ENCODE measurements around the gene FMN2. TPM values are rescaled to one million over a fixed set of nuclear protein-coding genes. Genes with fewer than 3 reads are reported as not detected.

Gene FMN2
- total RNA-seq, 1 experiment from 2014 or later: not detected

DNA sequence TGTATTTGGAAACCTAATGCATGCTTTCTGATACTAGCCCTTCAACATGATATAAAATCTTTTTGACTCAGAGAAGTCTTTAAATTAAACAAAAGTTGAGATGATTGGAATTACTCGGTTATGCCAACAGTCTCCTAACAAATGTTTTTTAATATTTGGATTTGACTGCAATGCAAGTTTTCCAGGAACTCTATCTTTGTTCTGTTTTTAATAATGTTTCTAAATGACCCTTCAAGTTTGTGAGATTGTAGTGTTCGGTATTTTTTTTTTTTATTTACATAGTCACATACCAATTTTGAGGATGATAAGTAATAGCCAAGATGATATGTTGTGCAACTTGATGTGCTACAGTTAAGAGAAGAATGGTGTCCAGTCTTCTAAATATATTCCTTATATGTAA is 258.0 kb downstream of the FMN2 start:
- Mint-ChIP-seq H3K9me3 (ENCODE audit: unreplicated experiment) (no peaks in the 10 kb centered on the region), H3K4me1 (ENCODE audit: low read depth, unreplicated experiment) (no peaks in the 10 kb centered on the region), H3K4me3 (ENCODE audit: unreplicated experiment) (no peak overlapping the region), H3K36me3 (ENCODE audit: insufficient read depth, unreplicated experiment) (no peaks in the 10 kb centered on the region), H3K27me3 (ENCODE audit: insufficient read depth, unreplicated experiment) (peaks cover 6% of the 10 kb centered on the region), H3K27ac (ENCODE audit: unreplicated experiment) (no peak overlapping the region)
- no peaks in the 10 kb centered on the region for H3K36me3 ChIP-seq (ENCODE audit: control insufficient read depth, insufficient read depth, low read length)
- BruUV-seq (replicated peaks): no TSS peak
- DNase-seq: no peak
- no peak overlapping the region for H3K4me3 ChIP-seq (ENCODE audit: low read depth, low read length)
- intact Hi-C loops (cut with micrococcal nuclease; ENCODE audit: unreplicated experiment): no loop called here
- H3K9me3 ChIP-seq: no peaks in the 10 kb centered on the region
- ChIA-PET CTCF (no interaction called here), POLR2A (no interaction called here)
- no peaks in the 10 kb centered on the region for H3K27me3 ChIP-seq (replicated peaks; ENCODE audit: control insufficient read depth, insufficient read depth, low read length)
- no peaks in the 10 kb centered on the region for H3K4me1 ChIP-seq
- TF ChIP-seq, protein P1, sequence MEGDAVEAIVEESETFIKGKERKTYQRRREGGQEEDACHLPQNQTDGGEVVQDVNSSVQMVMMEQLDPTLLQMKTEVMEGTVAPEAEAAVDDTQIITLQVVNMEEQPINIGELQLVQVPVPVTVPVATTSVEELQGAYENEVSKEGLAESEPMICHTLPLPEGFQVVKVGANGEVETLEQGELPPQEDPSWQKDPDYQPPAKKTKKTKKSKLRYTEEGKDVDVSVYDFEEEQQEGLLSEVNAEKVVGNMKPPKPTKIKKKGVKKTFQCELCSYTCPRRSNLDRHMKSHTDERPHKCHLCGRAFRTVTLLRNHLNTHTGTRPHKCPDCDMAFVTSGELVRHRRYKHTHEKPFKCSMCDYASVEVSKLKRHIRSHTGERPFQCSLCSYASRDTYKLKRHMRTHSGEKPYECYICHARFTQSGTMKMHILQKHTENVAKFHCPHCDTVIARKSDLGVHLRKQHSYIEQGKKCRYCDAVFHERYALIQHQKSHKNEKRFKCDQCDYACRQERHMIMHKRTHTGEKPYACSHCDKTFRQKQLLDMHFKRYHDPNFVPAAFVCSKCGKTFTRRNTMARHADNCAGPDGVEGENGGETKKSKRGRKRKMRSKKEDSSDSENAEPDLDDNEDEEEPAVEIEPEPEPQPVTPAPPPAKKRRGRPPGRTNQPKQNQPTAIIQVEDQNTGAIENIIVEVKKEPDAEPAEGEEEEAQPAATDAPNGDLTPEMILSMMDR (IDR thresholded peaks at IDR 0.05; ENCODE audit: insufficient read depth in 1 of 2, low read depth in 1 of 2, low read length in 1 of 2, severe bottlenecking in 1 of 2, unreplicated experiment in 1 of 2): no peak

DNA sequence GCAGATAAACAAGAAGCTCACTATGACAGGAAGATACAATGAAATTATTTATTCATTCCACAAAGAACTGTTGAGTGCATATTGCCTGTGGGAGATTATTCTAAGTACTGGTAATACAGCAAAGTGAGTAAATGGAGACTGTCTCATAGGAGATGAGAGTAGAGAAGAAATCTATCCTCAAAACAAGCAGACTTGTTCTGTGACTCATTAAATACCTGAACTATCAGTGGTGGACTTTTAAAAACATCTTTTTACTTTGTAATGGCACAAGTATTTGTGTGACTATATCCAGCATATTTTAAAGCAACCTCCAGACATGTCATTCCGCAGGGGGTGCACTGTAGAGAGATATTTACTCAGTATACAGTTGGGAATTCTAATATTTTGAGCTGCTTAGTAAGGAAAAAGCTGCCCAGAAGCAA is 259.2 kb downstream of the FMN2 start:
- Mint-ChIP-seq H3K27ac (ENCODE audit: unreplicated experiment) (no peak overlapping the region), H3K9me3 (ENCODE audit: unreplicated experiment) (no peaks in the 10 kb centered on the region), H3K4me3 (ENCODE audit: unreplicated experiment) (no peak overlapping the region), H3K36me3 (ENCODE audit: insufficient read depth, unreplicated experiment) (no peaks in the 10 kb centered on the region), H3K27me3 (ENCODE audit: insufficient read depth, unreplicated experiment) (peaks cover 6% of the 10 kb centered on the region), H3K4me1 (ENCODE audit: low read depth, unreplicated experiment) (no peaks in the 10 kb centered on the region)
- BruUV-seq (replicated peaks): no TSS peak
- TF ChIP-seq, protein P1 (IDR thresholded peaks at IDR 0.05; ENCODE audit: insufficient read depth in 1 of 2, low read depth in 1 of 2, low read length in 1 of 2, severe bottlenecking in 1 of 2, unreplicated experiment in 1 of 2): no peak
- Histone ChIP-seq H3K36me3 (ENCODE audit: control insufficient read depth, insufficient read depth, low read length) (no peaks in the 10 kb centered on the region), H3K27me3 (replicated peaks; ENCODE audit: control insufficient read depth, insufficient read depth, low read length) (no peaks in the 10 kb centered on the region), H3K4me3 (ENCODE audit: low read depth, low read length) (no peak overlapping the region), H3K4me1 (no peaks in the 10 kb centered on the region), H3K9me3 (no peaks in the 10 kb centered on the region)
- intact Hi-C loops (cut with micrococcal nuclease; ENCODE audit: unreplicated experiment): no loop called here
- ChIA-PET POLR2A (no interaction called here), CTCF (no interaction called here)
- DNase-seq: no peak

DNA sequence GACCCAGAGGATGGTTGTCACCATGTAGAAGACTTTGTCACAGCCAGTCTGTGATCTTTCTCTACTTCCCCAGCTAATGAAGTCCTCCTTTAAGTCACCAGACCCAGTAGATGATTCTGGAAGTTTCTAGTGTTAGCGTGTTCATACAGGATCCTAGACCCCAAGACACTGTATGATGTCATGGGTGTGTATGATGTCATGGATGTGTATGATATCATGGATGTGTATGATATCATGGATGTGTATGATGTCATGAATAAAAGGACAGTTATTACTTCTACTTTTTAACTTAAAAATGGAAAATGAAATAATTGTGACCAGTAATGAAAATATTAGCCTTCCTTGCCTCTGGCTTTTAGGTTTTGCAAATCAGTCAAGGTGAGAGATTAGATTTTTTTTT is 260.0 kb downstream of the FMN2 start:
- no peaks in the 10 kb centered on the region for H3K9me3 Mint-ChIP-seq (ENCODE audit: unreplicated experiment)
- H3K4me1 Mint-ChIP-seq (ENCODE audit: low read depth, unreplicated experiment): no peaks in the 10 kb centered on the region
- TF ChIP-seq, protein P1 (IDR thresholded peaks at IDR 0.05; ENCODE audit: insufficient read depth in 1 of 2, low read depth in 1 of 2, low read length in 1 of 2, severe bottlenecking in 1 of 2, unreplicated experiment in 1 of 2): no peak
- peaks cover 6% of the 10 kb centered on the region for H3K27me3 Mint-ChIP-seq (ENCODE audit: insufficient read depth, unreplicated experiment)
- H3K27ac Mint-ChIP-seq (ENCODE audit: unreplicated experiment): no peak overlapping the region
- Histone ChIP-seq H3K4me3 (ENCODE audit: low read depth, low read length) (no peak overlapping the region), H3K4me1 (no peaks in the 10 kb centered on the region), H3K27me3 (replicated peaks; ENCODE audit: control insufficient read depth, insufficient read depth, low read length) (no peaks in the 10 kb centered on the region), H3K36me3 (ENCODE audit: control insufficient read depth, insufficient read depth, low read length) (no peaks in the 10 kb centered on the region), H3K9me3 (no peaks in the 10 kb centered on the region)
- H3K4me3 Mint-ChIP-seq (ENCODE audit: unreplicated experiment): no peak overlapping the region
- ChIA-PET POLR2A (no interaction called here), CTCF (no interaction called here)
- H3K36me3 Mint-ChIP-seq (ENCODE audit: insufficient read depth, unreplicated experiment): no peaks in the 10 kb centered on the region
- intact Hi-C loops (cut with micrococcal nuclease; ENCODE audit: unreplicated experiment): no loop called here
- DNase-seq: no peak
- BruUV-seq (replicated peaks): no TSS peak
